Loucy (cell line): ENCODE data around the gene MED13.

Experiments used
- H2AFZ ChIP-seq: fragments of 200-600 bp; sonication (generic); 2 replicates; pipeline ENCODE4 v1.6.0; 2016; ENCODE audit warnings: antibody characterized with exemption, mild to moderate bottlenecking, low read length, moderate library complexity
- H3F3A ChIP-seq: fragments of 200-600 bp; 2 replicates; pipeline ENCODE4 v1.6.0; 2016; ENCODE audit warnings: antibody characterized with exemption, low read depth, mild to moderate bottlenecking
- H3K27me3 ChIP-seq: fragments of 200-600 bp; sonication (generic); 2 replicates; pipeline ENCODE4 v1.6.1; 2014; ENCODE audit warnings: low read length, mild to moderate bottlenecking; ENCODE audit not compliant: insufficient read depth, poor library complexity, severe bottlenecking
- H3K36me3 ChIP-seq: fragments of 200-600 bp; sonication (generic); 2 replicates; pipeline ENCODE4 v1.6.1; 2016; ENCODE audit warnings: low read length; ENCODE audit not compliant: insufficient read depth
- H3K4me1 ChIP-seq: fragments of 200-600 bp; sonication (generic); 2 replicates; pipeline ENCODE4 v1.5.1; 2014; ENCODE audit warnings: low read length, mild to moderate bottlenecking; ENCODE audit not compliant: insufficient read depth, poor library complexity, severe bottlenecking
- H3K4me2 ChIP-seq: fragments of 200-600 bp; sonication (generic); 2 replicates; pipeline ENCODE4 v1.6.0; 2014; ENCODE audit warnings: antibody characterized with exemption, low read length, low read depth, mild to moderate bottlenecking; ENCODE audit not compliant: poor library complexity, severe bottlenecking
- H3K4me3 ChIP-seq: fragments of 200-600 bp; sonication (generic); 2 replicates; pipeline ENCODE4 v1.5.1; 2014; ENCODE audit warnings: low read length, mild to moderate bottlenecking, mixed read lengths; ENCODE audit not compliant: poor library complexity, severe bottlenecking
- H3K79me2 ChIP-seq: fragments of 200-600 bp; sonication (generic); 2 replicates; pipeline ENCODE4 v1.6.1; 2014; ENCODE audit warnings: low read length; ENCODE audit not compliant: insufficient read depth
- H3K9ac ChIP-seq: fragments of 200-600 bp; sonication (generic); 2 replicates; pipeline ENCODE4 v1.6.0; 2014; ENCODE audit warnings: mild to moderate bottlenecking, low read depth, low read length, moderate library complexity; ENCODE audit not compliant: poor library complexity, severe bottlenecking
- H3K9me2 ChIP-seq: fragments of 200-600 bp; sonication (generic); replicated peaks from 2 replicates; pipeline ENCODE4 v1.6.1; 2016; ENCODE audit warnings: low read depth, low read length, mixed read lengths
- H3K9me3 ChIP-seq: fragments of 200-600 bp; sonication (generic); 2 replicates; pipeline ENCODE4 v1.6.1; 2014; ENCODE audit warnings: mild to moderate bottlenecking, antibody characterized with exemption, low read length, low read depth; ENCODE audit not compliant: insufficient read depth
- H4K20me1 ChIP-seq: fragments of 200-600 bp; sonication (generic); 2 replicates; pipeline ENCODE4 v1.6.0; 2014; ENCODE audit warnings: antibody characterized with exemption, low read length, mild to moderate bottlenecking; ENCODE audit not compliant: insufficient read depth, poor library complexity, severe bottlenecking
- CTCF ChIP-seq: fragments of 200-600 bp; sonication (generic); conservative IDR thresholded peaks from 2 replicates; pipeline ENCODE4 v1.5.1; 2014; ENCODE audit warnings: mild to moderate bottlenecking, antibody characterized with exemption, low read length
- EZH2phosphoT487 ChIP-seq: fragments of 200-600 bp; IDR thresholded peaks from 2 replicates; pipeline ENCODE4 v1.6.1; 2018; ENCODE audit warnings: antibody characterized with exemption, mild to moderate bottlenecking, moderate library complexity, borderline replicate concordance

The MED13 gene

GRCh38 chr17:62096401-62096670 is 31.3 kb upstream of the MED13 start:
- Histone ChIP-seq H3K36me3 (no peaks in the 10 kb centered on the region), H3K4me3 (no peak overlapping the region), H3K9me2 (no peaks in the 10 kb centered on the region), H3K27me3 (no peaks in the 10 kb centered on the region), H4K20me1 (no peaks in the 10 kb centered on the region), H3K4me2 (no peak overlapping the region), H3K9ac (no peak overlapping the region), H3K9me3 (no peaks in the 10 kb centered on the region), H3K4me1 (no peaks in the 10 kb centered on the region), H2AFZ (no peak overlapping the region), H3F3A (no peaks in the 10 kb centered on the region), H3K79me2 (no peaks in the 10 kb centered on the region)
- TF ChIP-seq EZH2phosphoT487 (no peak), CTCF (no peak)

GRCh38 chr17:62094175-62094574 is 29.1 kb upstream of the MED13 start:
- Histone ChIP-seq H3K4me1 (no peaks in the 10 kb centered on the region), H4K20me1 (no peaks in the 10 kb centered on the region), H3K4me2 (no peak overlapping the region), H3K36me3 (no peaks in the 10 kb centered on the region), H3F3A (no peaks in the 10 kb centered on the region), H3K4me3 (no peak overlapping the region), H3K9me3 (no peaks in the 10 kb centered on the region), H2AFZ (no peak overlapping the region), H3K27me3 (no peaks in the 10 kb centered on the region), H3K9me2 (no peaks in the 10 kb centered on the region), H3K79me2 (no peaks in the 10 kb centered on the region), H3K9ac (no peak overlapping the region)
- TF ChIP-seq EZH2phosphoT487 (no peak), CTCF (no peak)

- Histone ChIP-seq H3K9ac (no peak overlapping the region), H3K79me2 (no peaks in the 10 kb centered on the region), H4K20me1 (no peaks in the 10 kb centered on the region), H2AFZ (no peak overlapping the region), H3K4me3 (no peak overlapping the region), H3K36me3 (no peaks in the 10 kb centered on the region), H3F3A (no peaks in the 10 kb centered on the region), H3K27me3 (no peaks in the 10 kb centered on the region), H3K4me2 (no peak overlapping the region), H3K9me3 (no peaks in the 10 kb centered on the region), H3K9me2 (no peaks in the 10 kb centered on the region), H3K4me1 (no peaks in the 10 kb centered on the region)
- no peak for TF ChIP-seq EZH2phosphoT487
- TF ChIP-seq CTCF, result no peak
Observed at GRCh38 chr17:62093188-62094155, 28.4 kb upstream of the MED13 start.
